HCT116 (cell line): ENCODE measurements around the gene SPRR2E. TPM values are rescaled to one million over a fixed set of nuclear protein-coding genes. Genes with fewer than 3 reads are reported as not detected.

ENCODE experiments used
- ATAC-seq: fragments of 200-7000 bp; cut with Tn5 transposase; 2 replicates; pipeline ENCODE4 v1.9.1; 2020; ENCODE audit warnings: mild to moderate bottlenecking, moderate library complexity
- BruUV-seq: library from RNA; stranded (reverse); fragments of 400-500 nt; replicated peaks from 2 replicates; lab custom pipeline; 2021; lab: Mats Ljungman, UMichigan
- CTCF ChIA-PET: fragments of 300-600 bp; sonication (Branson Sonifier 250); formaldehyde crosslinking; loops from one replicate; lab custom pipeline; 2021; ENCODE audit warnings: antibody characterized with exemption; lab: Charles Lee
- POLR2A ChIA-PET: fragments of 300-600, 350-600 bp; sonication (Branson Sonifier 250); formaldehyde crosslinking; loops from one replicate; lab custom pipeline; 2021; ENCODE audit warnings: antibody characterized with exemption; lab: Charles Lee
- RAD21 ChIA-PET, 2 experiments: fragments of 300-600 bp; sonication (Branson Sonifier 250); formaldehyde crosslinking; loops; one replicate each; lab custom pipeline; 2023; ENCODE audit warnings: low total read pairs in 2 of 2; ENCODE audit not compliant: uncharacterized antibody in 2 of 2, unreplicated experiment in 2 of 2, low non-redundant PET in 1 of 2; lab: Charles Lee
- DNase-seq: peaks from one replicate; pipeline ENCODE4 v3.0.0-alpha.2; 2010; ENCODE audit warnings: low read depth, low spot score
- H2AFZ ChIP-seq: fragments of 200-600 bp; shearing (Covaris generic), sonication (generic); 2 replicates; pipeline ENCODE4 v1.6.1; 2017; ENCODE audit warnings: low read depth, mixed run types, mixed read lengths, antibody characterized with exemption, low read length; ENCODE audit not compliant: poor library complexity, severe bottlenecking
- H3K27ac ChIP-seq: 2 replicates; pipeline ENCODE4 v1.5.1; 2012; ENCODE audit warnings: low read depth, low read length
- H3K27me3 ChIP-seq: fragments of 200-600 bp; sonication (generic); 2 replicates; pipeline ENCODE4 v1.6.1; 2016; ENCODE audit warnings: mixed run types, low read length, mixed read lengths; ENCODE audit not compliant: insufficient read depth
- H3K36me3 ChIP-seq, 2 experiments: fragments of 200-500 bp in 1 of 2; fragments of 200-600 bp in 1 of 2; sonication (Bioruptor generic) in 1 of 2; sonication (generic) in 1 of 2; 2 replicates each; pipeline versions ENCODE4 v1.5.1 to v1.6.1; 2014 to 2016; ENCODE audit warnings: low read length in 2 of 2, inconsistent platforms in 1 of 2, mixed read lengths in 1 of 2, mixed run types in 1 of 2; ENCODE audit not compliant: insufficient read depth in 2 of 2, control insufficient read depth in 1 of 2
- H3K4me1 ChIP-seq, 2 experiments: fragments of 200-600 bp in 1 of 2; sonication (generic) in 1 of 2; 2 replicates each; pipeline versions ENCODE4 v1.5.1 to v1.6.1; 2012 to 2017; ENCODE audit warnings: low read length in 2 of 2, inconsistent platforms in 1 of 2, mild to moderate bottlenecking in 1 of 2, mixed read lengths in 1 of 2, mixed run types in 1 of 2, moderate library complexity in 1 of 2; ENCODE audit not compliant: insufficient read depth in 2 of 2, control insufficient read depth in 1 of 2
- H3K4me2 ChIP-seq: fragments of 200-600 bp; sonication (generic); 2 replicates; pipeline ENCODE4 v1.6.1; 2017; ENCODE audit warnings: mixed run types, low read length, mixed read lengths
- H3K4me3 ChIP-seq, 2 experiments: fragments of 200-600 bp in 1 of 2; sonication (generic) in 1 of 2; replicated peaks in 1 of 2; 2 replicates each; pipeline ENCODE4 v1.5.1; 2011 to 2016; ENCODE audit warnings: low read length in 2 of 2, control low read depth in 1 of 2, low read depth in 1 of 2, mild to moderate bottlenecking in 1 of 2, mixed read lengths in 1 of 2, mixed run types in 1 of 2
- H3K79me2 ChIP-seq: fragments of 200-600 bp; sonication (generic); 2 replicates; pipeline ENCODE4 v1.6.1; 2017; ENCODE audit warnings: mild to moderate bottlenecking, mixed run types, low read length, moderate library complexity, mixed read lengths; ENCODE audit not compliant: insufficient read depth
- H3K9ac ChIP-seq: fragments of 200-600 bp; sonication (generic); 2 replicates; pipeline ENCODE4 v1.6.1; 2016; ENCODE audit warnings: low read length, mixed read lengths
- H3K9me2 ChIP-seq: fragments of 200-600 bp; sonication (generic), shearing (Covaris generic); 2 replicates; pipeline ENCODE4 v1.6.1; 2017; ENCODE audit warnings: mixed run types, mild to moderate bottlenecking, moderate library complexity; ENCODE audit not compliant: insufficient read depth
- H3K9me3 ChIP-seq, 2 experiments: fragments of 200-500 bp in 1 of 2; fragments of 200-600 bp in 1 of 2; sonication (Bioruptor generic) in 1 of 2; sonication (generic) in 1 of 2; 2 replicates each; pipeline ENCODE4 v1.6.1; 2014 to 2017; ENCODE audit warnings: low read length in 2 of 2, mixed read lengths in 2 of 2, inconsistent platforms in 1 of 2, low read depth in 1 of 2, mild to moderate bottlenecking in 1 of 2, mixed run types in 1 of 2, moderate library complexity in 1 of 2; ENCODE audit not compliant: control insufficient read depth in 1 of 2, insufficient read depth in 1 of 2
- H4K20me1 ChIP-seq: fragments of 200-600 bp; sonication (generic), shearing (Covaris generic); 2 replicates; pipeline ENCODE4 v1.6.1; 2017; ENCODE audit warnings: mixed run types, mild to moderate bottlenecking, moderate library complexity; ENCODE audit not compliant: insufficient read depth
- CBX3 ChIP-seq: IDR thresholded peaks from 2 replicates; pipeline ENCODE4 v1.6.1; 2012; ENCODE audit warnings: low read depth
- CEBPB ChIP-seq: IDR thresholded peaks from 2 replicates; pipeline ENCODE4 v1.6.1; 2012; ENCODE audit warnings: low read depth
- CTCF ChIP-seq, 3 experiments: fragments of 200-600 bp in 1 of 3; sonication (generic) in 1 of 3; IDR thresholded peaks in 2 of 3; conservative IDR thresholded peaks in 1 of 3; 2 replicates each; pipeline ENCODE4 v1.5.1; 2012 to 2017; ENCODE audit warnings: low read depth in 2 of 3, low read length in 2 of 3, antibody characterized with exemption in 1 of 3, borderline replicate concordance in 1 of 3, control low read depth in 1 of 3, mild to moderate bottlenecking in 1 of 3, mixed read lengths in 1 of 3, mixed run types in 1 of 3, moderate library complexity in 1 of 3; ENCODE audit not compliant: insufficient read depth in 1 of 3
- EGR1 ChIP-seq: IDR thresholded peaks from 2 replicates; pipeline ENCODE4 v1.6.1; 2012; ENCODE audit warnings: low read depth
- ELF1 ChIP-seq: IDR thresholded peaks from 2 replicates; pipeline ENCODE4 v1.6.1; 2012; ENCODE audit warnings: low read depth, borderline replicate concordance
- EZH2 ChIP-seq: fragments of 200-600 bp; sonication (generic); IDR thresholded peaks from 2 replicates; pipeline ENCODE4 v1.6.1; 2017; ENCODE audit warnings: antibody characterized with exemption, mixed run types
- FOSL1 ChIP-seq: IDR thresholded peaks from 2 replicates; pipeline ENCODE4 v1.6.1; 2012; ENCODE audit warnings: low read depth
- MAX ChIP-seq: IDR thresholded peaks from 2 replicates; pipeline ENCODE4 v1.6.1; 2012
- POLR2AphosphoS5 ChIP-seq: IDR thresholded peaks from 2 replicates; pipeline ENCODE4 v1.6.1; 2011; ENCODE audit warnings: mild to moderate bottlenecking, low read depth, low read length, moderate library complexity
- RAD21 ChIP-seq: IDR thresholded peaks from 2 replicates; pipeline ENCODE4 v1.6.1; 2012; ENCODE audit warnings: low read depth, mild to moderate bottlenecking
- REST ChIP-seq: IDR thresholded peaks from 2 replicates; pipeline ENCODE4 v1.6.1; 2012; ENCODE audit warnings: low read depth
- SRF ChIP-seq: IDR thresholded peaks from 2 replicates; pipeline ENCODE4 v1.6.1; 2012; ENCODE audit warnings: low read depth
- intact Hi-C: fragments of 100-400 bp; cut with micrococcal nuclease; formaldehyde crosslinking; loops from 2 replicates; pipeline ENCODE4 v1.10.0; 2022
- total RNA-seq: library from RNA; stranded (reverse); gene quantifications from one replicate; pipeline ENCODE4 v1.2.1, GENCODE V29; 2021; ENCODE audit not compliant: unreplicated experiment

SPRR2E gene
- total RNA-seq, 1 experiment from 2014 or later = not detected

- H4K20me1 ChIP-seq = no peaks in the 10 kb centered on the region
- peaks cover 13% of the 10 kb centered on the region; the same call in 1 of the 2 replicates for H3K27me3 ChIP-seq
- ChIA-PET CTCF (no interaction called here), POLR2A (no interaction called here), RAD21 (no interaction called here)
- H3K9ac ChIP-seq = no peak overlapping the region
- ATAC-seq (no peak), DNase-seq (no peak)
- H3K27ac ChIP-seq = no peak overlapping the region
- no TSS peak for BruUV-seq
- H3K4me3 ChIP-seq = no peak overlapping the region
- H2AFZ ChIP-seq = no peak overlapping the region
- H3K79me2 ChIP-seq = no peaks in the 10 kb centered on the region
- H3K4me1 ChIP-seq = no peaks in the 10 kb centered on the region
- intact Hi-C loops = no loop called here
- TF ChIP-seq ELF1 (no peak), CTCF (IDR thresholded peaks at IDR 0.05 in 2 of 3, conservative IDR thresholded peaks at IDR 0.05 in 1 of 3; ENCODE audit: borderline replicate concordance in 1 of 3, insufficient read depth in 1 of 3, low read depth in 2 of 3, low read length in 2 of 3) (no peak), SRF (no peak), EGR1 (no peak), MAX (no peak), EZH2 (no peak), RAD21 (no peak), CEBPB (no peak), POLR2AphosphoS5 (no peak), CBX3 (no peak), FOSL1 (no peak), REST (no peak)
- H3K9me3 ChIP-seq = no peaks in the 10 kb centered on the region
- no peaks in the 10 kb centered on the region for H3K36me3 ChIP-seq
- H3K9me2 ChIP-seq = no peaks in the 10 kb centered on the region
- no peak overlapping the region for H3K4me2 ChIP-seq
Observed at GRCh38 chr1:153087652-153088051, 6.7 kb downstream of the SPRR2E start.
